GM19372 (cell line): ENCODE data around the gene IL34.

Source experiments
- ATAC-seq: cut with Tn5 transposase; IDR thresholded peaks from one replicate; pipeline ENCODE4 v1.9.1; 2021; ENCODE audit warnings: mild to moderate bottlenecking, low read depth, moderate library complexity; ENCODE audit not compliant: unreplicated experiment

The IL34 gene

DNA sequence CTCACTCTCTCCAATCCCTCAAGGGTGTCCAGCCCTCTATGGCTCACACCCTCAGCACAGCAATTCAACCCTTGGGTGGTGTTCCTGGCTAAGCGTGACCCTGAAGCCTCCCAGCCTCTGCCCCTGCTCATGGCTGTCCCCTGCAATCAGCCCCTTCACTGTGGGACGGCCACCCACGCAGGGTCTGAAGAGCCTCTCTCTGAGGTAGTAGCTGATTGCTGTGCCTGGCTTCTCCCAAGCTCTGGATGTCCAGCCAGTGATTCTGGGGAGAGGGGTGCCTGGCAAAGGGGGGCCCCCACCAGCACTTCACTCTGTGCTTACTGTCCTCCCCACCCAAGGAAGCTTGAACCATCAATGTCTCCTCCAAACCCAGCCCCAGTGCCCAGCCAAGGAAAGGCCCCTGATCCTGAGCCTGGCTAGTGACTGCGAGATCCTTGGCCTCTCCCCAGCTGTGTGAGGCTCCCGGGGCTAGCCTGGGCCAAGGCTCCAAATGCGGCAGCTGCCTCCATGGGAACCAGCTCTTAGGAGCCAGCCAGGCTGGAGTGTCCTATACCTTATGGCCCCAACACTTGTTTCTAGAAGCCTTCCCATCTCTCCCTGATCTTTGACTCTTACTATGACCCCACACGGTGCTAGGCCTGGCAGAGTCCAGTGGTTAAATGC is 29.6 kb downstream of the IL34 start:
- ATAC-seq, result no peak

DNA sequence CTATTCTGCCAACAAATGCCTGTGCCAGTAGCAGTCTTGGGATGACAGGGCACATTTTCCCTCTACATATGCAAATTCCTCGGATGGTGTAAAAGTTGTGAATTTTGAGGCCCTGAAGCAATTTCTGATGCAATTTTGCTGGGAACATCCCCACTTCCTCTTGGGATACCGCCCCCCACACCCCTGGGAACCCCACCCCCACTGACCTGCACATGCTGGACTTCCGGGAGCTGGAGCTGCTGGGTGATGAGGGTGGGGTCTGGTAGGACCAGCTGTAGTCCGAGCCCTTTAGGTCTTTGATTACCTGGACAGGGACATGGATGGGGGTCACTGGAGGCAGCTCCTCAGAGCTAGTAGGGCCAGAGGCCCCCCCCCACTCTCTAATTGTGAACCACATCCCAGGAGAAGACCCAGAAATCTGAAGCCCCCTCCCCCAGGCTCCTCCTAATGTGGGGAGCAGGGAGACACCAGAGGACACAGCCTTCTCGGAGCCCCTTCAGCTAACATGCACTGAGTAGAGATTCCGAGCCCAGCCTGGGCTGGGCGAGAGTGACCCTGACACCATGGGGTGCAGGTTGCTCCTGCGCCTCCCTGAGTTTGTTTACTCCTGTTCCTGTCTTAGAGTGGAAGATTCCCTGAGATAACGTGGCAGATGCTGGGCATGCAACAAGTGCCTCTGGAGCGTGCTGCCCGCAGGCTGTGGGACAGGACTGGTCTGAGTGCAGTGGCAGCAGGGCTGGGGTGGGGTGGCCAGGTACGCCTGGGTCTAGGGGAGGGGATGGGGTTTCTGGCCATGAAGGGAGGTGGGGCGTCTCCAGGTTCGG is 30.5 kb downstream of the IL34 start:
- no peak for ATAC-seq

DNA sequence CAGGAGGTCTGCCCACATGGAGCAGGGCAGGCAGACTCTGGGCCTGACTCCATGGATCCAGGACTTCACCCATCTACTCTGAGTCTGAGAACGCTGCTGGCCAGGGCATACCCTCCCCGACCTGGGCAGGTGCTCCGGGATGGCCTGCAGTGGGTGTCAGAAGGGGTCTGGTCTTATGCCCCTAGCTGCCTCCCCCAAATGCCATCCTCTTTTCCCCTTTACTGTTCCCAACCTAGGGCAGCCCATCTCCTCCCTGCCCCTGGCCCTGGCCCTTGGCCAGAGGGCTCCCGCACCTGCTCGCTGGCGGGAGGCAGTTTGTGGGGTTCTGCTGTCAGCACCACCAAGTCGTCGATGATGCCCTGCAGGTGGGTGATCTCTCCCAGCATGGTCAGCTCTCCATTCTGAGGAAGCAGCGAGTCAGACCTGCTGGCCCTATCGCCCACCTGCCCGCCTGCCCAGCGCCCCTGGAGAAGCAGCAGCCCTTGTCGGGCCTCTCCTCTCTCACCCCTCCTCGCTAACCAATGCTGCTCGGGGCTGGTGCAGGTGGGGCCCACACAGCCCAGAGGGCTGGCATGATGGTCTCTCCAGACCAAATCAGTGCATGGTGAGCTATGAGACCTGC is 31.3 kb downstream of the IL34 start:
- ATAC-seq, result no peak

DNA sequence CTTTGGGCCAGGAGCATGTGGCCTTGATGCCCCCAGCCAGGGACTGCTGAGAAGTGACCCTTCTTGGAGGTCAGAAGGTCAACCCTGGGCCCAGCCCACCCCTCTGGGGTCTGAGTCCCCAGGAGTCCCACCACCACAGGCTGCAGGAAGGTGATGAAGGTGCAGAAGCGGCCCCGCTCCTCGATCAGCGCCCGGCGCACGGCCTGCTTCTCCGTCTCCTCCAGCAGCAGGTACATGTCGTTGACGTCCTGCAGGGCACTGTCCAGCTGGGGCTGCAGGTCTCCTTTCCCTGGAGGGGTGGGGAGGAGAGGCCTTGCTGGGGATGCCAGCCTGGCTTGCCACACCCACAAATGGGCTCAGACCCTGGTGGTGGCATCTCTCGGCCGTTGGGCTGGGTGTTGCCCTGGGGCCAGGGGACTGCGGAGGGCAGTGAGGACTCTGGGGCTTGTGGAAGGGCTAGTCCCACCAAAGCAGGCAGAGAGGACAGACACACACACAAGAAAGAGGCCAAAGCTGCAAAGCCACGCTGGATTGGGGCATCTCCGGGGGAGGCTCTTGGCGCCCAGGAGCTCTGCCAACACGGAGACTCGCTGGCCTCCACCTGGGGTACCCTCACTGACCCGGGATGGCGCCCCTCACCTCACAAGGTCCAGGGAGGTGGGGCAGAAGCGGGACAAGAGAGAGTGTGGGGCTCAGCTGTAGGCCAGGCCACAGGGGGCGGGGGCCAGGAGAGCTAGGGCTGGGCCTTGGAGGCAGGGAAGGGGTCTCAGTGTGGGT is 31.9 kb downstream of the IL34 start:
- no peak for ATAC-seq

DNA sequence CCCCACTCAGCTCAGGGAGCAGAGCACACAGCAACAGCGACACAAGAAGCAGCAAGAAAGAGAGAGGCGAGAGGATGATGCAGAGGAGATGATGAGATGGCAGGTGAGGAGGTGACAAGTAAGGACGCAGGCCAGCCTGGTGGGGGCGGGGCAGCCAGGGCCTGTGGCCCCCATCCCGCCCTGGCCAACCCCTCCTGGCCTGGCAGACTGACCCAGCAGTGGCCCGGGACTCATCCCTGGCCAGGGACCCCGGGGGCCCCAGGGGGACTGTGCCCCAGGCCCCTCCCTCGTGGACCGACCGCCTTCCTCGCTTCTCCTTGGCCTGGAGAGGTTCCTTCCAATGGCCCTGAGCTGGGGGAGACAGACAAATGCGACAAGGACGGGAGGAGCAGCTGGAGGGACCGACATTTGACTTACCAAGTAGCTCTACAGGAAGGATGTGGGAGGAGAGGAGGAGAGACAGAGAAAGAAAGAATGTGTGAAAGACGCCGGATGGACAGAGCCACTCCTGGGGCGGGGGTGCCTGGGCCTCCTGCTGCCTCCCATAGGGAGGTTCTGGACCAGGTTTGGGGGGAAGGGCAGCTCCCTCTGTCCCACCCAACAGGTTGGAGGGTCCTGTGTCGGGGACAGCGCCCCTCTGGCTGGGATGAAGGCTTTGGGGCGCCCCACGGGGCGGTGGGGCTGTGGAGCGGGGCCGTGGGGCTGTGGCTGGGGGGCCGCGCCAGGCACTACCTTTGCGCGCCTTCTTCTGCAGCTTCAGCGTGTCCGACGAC is 32.7 kb downstream of the IL34 start:
- no peak for ATAC-seq

DNA sequence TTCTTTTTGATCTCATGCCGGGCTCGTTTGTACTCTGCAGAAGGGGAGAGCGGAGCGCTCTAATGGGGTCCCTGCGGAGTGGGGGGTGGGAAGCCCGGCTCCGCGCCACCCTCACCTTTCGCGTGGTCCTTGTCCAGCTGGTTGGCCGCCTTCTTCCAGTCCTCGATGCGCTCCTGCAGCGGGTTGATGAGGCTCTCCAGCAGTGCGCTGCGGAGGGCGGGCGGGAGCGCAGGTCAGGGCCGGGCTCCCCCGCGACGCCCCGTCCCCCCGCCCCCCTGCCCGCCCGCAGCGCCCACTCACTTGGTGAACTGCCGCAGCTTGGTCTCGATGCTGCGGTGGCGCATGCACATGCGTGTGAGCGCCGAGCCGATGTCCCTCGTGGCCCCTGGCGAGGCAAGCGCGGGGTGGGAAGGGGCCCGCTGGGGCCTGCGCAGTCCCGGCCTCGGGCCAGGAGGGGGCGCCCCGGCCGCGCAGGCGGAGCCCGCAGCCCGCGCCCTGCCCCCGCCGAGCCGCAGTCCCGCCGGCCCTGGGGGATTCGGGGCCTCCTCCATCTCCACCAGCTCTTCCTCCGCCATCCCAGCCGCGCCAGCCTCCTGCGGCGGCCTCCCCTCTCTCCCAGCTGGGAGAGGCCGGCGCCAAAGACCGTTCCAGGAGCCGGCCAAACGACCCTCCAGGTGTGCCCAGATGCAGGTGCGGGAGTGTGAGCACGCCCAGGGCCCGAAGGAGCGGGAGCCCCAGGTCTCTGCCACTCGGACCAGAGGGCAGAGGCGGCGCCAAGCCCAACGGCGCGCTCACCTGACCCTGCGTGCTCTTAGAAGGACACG is 33.5 kb downstream of the IL34 start:
- ATAC-seq, result no peak

DNA sequence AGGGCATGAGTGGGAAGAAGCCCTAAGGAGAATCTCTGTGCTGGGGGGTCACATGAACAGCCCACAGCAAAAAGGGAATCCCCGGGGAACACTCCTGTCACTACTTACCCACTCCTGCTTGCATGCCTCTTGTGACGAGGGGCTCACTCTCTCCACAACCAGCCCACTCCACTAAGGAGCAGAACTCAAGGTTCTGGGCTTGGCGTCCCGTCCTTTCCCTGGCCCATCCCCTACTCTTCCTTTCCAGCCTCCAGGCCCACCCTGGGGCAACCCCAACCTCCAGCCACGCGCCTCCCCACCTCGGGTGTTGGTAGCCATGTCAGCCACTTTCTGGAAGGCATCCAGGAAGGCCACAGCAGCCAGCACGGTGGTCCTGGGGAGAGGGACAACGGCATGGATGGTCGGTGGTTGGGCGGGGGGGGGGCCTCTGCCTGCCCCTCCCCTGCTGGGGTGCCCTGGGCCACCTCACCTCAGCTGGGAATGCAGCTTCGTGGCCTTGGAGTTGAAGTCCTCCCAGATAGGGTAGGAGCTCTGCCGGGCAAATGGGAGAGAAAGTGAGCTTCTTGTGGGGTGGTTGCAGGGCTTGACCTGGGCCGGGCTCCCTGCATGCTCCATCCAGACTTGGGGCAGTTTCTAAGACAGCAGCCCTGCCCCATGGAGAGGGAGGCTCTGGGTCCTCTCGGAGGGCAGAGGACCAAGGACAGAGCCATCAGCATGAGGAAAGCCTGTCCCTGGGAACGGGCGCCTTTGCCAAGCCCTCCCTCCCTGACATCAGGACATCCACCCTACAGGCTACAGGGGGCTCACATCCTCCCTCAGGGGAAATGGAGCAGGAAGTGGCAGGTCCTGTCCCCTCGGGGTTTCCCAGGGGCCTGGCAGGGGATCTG is 34.4 kb downstream of the IL34 start:
- no peak for ATAC-seq

DNA sequence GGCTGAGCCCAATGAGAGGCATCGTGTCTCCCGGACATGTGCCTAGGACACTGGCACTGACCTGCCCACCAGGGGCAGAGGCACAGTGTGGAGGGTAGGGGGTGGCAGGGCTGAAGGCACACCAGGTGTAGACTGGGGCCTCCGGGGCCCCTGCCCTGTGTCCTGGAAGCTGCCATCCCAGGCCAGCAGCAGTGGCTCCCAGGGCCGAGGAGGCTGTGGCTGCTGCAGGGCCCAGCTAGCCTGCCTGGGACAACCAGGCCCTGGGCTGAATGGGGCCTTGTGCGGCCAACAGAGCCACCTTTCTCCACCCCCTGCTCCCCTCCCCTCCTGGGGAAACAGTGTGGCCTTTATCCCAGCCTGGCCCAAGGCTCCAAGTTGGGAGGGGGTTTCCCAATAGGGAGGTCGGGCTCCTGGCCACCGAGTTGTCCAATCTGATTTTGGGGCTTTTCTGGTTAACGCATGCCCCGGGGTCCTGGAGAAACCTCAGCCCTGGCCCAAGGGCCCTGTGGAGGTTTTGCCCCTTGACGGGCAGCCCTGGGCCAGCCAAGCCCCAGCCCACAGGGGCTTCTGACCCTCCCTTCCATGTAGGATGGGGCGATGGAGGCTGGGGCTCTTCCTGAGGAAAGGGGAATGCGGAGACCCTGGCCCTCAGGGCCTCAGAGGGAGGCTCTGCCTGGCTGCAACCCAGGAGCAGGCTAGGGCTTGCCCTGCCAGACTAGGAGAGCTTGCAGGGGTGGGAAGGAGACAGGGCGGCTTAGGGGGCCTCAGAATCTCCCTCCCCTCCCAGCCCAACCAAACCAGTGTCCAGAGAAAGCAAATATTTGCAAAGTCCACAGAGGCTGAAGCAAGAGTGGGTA is 35.3 kb downstream of the IL34 start:
- no peak for ATAC-seq

DNA sequence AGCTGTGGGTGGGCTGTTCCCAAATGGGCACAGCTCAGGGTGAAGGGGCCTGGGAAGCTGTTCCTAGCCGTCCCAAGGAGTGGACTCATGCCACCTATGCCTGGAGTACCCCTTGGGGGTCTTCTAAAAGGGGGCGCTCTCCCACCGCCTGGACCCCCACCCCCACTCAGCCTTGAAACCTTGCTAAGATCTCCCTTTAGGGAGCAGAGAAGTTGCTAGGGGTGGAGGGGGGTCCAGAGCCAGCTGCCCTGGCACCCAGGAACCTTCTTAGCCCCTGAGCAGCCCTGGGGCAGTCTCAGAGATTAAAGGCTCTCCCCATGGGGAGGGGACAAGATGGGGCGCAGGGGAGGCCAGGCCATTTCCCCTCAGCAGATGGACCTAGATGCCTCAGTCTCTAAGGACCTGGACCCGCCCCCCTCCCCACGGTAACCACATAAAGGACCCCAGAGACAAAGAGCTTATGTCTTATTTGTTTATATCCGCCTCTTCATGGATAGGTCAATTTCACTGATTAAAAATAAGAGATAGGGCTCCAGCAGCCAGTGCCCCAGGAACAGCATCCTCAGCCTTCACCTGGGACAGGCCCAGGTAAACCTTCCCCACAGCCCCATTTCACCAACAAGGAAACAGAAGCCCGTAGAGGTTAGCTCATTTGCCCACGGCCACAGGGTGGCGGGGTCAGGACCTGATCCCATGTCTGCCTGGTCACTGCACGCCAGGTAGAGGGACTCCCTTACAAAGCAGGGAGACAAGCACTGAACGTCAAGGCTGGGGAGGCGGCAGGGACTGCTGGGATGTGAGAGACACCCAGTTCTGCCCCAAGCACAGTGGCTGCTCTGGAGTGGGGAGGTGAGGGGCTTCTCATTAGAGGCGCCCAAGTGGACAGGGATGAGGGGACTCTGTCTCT is 36.1 kb downstream of the IL34 start:
- no peak for ATAC-seq

DNA sequence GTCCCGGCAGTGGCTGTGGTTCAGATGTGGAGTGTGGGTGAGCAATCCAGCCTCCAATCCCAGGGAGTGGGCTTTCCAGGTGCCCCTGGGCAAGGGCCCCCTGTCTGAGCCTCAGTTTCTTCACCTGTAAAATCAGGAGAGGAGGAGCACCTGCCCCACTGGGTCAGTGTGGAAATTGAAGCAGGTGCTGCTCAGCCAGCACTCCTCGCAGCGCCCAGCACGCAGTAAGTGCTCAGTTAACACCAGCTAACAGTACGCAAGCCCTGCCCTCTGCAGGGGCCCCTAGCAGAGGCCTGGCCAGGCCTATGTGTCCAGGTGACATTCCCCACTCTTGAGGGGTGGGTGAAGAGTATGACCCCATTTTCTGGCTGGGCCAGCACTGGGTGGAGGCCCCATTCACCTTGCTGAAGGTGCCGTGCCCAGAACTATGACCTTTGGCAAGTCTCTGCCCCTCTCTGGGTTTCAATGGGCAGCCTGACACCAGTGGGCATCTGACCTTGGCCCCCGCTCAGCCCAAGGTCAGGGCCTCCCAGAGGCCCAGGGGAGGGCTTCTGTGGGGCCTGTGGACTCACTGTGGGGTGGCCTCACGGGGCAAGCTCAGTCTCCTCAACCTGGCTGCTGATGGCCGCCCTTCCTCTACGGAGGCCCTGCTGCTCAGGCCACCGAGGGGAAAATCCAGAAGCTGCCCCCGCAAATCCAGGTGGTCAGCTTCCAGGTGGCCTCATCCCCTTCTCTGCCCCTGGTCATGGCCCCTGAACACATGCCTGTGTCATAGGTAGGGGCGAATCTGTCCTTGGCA is 37.0 kb downstream of the IL34 start:
- ATAC-seq, result no peak

DNA sequence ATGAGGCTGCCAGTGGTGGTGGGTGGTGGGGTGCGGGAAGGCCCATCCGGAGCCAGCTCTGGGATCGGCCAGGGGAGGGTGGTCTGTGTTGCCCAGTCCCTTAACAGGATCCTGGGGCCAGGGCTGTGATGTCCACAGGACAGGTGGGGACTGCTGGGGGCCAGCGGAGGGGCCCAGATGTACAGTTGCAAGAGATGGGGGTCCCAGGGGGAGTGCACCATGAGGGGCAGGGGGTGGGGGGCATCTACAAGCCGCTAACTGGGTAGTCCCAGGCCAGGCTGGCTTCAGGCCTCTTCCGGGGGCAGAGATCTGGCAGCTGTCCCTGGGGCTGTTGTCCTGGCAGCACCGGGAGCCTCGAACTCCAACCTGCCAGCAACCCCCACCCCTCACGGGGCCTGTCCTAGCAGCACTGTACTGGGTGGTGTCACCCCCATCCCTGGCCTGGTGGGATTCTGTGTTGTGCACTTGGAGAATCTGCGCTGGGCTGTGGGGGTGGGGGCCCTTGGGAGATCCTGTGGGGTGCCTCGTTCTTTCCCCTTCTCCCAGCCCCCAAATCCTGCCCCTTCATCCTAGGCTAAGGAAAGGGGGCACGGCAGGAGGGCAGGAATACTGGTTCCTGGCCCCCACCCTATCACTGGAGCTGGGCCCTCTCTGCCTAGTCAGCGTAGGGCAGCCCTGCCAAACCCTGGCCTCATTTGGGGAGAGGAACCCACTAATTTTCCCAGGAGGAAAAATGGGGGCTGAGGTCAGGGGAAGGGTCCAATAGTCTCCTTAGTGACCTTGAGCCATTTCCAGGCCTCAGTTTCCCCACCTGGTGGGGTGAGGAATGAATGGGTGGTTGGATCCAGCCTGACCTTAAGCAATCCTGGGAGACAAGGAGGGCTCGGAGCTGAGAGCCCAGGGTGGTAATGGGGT is 38.0 kb downstream of the IL34 start:
- no peak for ATAC-seq

DNA sequence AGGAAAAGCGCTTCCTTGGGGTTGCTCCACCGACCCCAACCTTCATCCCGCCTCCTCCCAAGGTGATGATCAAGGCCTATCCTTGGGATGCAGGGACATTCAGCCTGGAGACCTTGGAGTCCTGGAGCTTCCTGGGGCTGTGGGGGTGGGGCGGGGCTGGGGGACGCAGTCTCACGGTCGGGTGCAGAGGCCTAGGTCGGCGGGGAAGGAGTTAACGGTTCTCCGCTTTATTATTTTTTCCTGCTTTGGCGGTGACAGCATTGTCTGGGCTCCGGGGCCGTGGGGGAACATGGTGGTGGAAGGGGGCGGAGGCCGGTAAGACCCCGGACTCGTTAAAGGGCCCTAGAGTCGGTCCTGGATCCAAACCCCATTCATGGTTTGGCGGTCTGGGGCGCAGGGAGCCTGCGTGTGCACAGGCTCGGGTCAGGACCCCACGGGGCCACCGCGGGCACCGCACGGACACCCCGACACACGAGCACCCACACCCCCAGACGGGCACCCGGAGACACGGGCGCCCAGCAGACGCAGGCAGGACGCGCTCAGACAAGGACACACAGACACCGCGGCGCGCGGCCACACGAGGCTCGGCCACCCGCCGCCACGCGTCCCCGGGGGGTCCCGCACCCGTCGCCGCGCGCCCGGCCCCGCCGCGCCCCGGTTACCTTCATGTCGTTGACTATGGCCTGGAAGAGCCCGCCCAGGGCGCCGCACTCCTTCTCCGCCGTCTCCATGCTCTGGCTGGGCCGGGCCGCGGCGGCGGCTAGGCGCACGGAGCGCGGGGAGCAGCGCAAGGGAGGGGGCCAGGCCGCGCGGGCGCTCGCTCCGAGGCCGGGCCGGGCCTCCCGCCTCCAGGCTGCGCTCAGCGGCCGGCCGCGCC is 38.9 kb downstream of the IL34 start:
- ATAC-seq, result no peak

DNA sequence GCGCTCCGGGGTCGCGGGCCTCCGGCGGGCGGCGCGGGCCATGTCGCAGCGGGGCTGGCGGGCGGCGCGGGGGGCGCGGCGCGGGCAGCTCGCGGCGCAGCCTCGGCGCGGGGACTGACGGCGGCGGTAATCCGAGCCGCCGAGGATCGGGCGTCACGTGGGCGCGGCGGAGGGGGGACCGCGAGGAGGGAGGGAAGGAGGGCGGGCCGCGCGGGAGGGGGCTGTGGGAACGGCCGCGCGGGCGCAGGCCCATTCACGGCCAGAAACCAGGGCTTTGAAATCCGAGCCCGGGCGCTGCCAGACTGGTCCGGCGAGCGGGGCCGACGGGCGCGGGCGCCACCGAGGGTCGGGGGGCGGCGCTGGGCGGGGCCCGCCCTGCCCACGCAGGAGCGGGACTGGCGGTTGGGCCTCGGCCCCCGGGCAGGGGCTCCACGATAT is 39.6 kb downstream of the IL34 start, which contains the start of gene MTSS2:
TSS of gene MTSS2 (minus strand) at position 116 of the 438 bp plus-strand sequence. CDS start 262 bp downstream, outside the sequence.
- ATAC-seq, result no peak
